ENCODE measurements around the gene ITGA2. TPM values are rescaled to one million over a fixed set of nuclear protein-coding genes. Genes with fewer than 3 reads are reported as not detected.

The ITGA2 gene
- total and polyA plus RNA-seq, 4 donors, result 0.50 to 8.0 (median 3.6) TPM

DNA sequence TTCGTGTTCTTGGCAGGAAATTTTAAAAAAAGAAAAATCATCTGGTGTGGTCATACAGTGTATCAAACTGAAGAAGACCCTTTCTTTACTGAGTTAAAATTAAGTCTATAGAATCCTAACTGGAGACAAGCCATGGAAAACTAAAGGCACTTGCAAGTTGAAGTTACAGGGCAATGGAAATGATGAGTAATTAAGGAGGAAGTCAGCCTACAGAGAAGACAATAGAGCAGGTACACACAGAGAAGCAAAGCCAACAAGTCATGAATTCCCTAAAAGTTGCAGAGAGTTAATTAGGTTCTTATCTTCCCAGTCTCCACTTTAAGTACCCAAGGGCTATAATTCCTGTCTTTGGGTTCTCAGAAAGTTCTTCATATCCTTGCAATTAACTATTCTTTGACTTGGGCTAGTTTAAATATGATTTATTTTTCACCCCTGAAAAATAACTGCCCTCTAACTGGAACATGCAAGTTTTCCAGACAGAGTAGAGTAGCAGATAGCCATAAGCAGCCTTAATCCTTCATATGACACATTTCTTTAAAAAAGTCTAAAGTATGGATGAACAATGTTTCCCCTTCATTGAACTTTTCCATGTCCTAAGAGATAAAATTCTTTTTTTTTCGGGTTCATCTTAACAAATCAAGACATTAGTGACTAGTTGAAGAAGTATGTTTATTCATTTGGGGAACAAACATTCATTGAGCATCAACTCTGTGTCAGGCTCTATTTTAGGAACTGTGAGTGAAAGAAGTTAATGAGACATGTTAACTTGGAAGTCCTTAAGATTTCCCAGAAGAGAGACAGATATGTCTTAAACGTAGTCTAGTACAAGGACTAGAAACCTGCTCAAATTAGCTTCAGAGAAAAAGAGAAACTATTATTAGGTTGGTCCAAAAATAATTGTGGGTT lies 5.2 kb upstream of the ITGA2 start:
- H3K4me1 ChIP-seq (ENCODE audit: control insufficient read depth in 1 of 2, insufficient read depth in 2 of 2, low read length in 2 of 2), result no peaks in the 10 kb centered on the region
- DNase-seq (no peak), ATAC-seq (ENCODE audit: low FRiP score) (no peak)
- no peaks in the 10 kb centered on the region for H3K9me3 ChIP-seq (ENCODE audit: control insufficient read depth, low read length)
- no peak overlapping the region for H3K4me3 ChIP-seq (ENCODE audit: low read length in 2 of 2)
- H3K36me3 ChIP-seq (ENCODE audit: control insufficient read depth in 1 of 2, insufficient read depth in 2 of 2, low read length in 1 of 2), result no peaks in the 10 kb centered on the region
- intact Hi-C loops (cut with DNase I), result no loop called here
- H3K27me3 ChIP-seq (ENCODE audit: control insufficient read depth in 1 of 2, insufficient read depth in 2 of 2, low read length in 1 of 2), result no peaks in the 10 kb centered on the region
- H3K27ac ChIP-seq (ENCODE audit: low read depth in 1 of 2, low read length in 2 of 2), result no peak overlapping the region
- WGBS, 2 donors, result 35% methylated on average over 3 of the region's 3 CpGs

DNA sequence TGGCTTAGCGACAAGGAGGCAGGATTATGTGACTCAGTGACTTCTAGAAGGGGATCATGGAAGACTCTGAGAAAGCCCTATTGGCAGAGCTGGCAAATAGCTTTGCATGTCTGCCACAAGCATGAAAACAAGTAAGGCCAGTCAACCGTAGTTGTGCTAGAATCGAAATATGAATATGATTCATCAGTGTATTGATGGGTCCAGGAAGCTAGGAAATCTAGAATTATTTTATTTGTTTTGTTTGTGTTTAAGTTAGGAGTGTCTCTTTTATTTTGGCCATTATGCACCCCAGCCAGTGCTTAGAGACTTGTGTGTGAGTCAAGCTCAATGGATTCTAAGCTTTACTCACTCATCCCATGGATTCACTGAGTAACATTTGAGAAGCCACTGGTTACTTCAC lies 3.8 kb upstream of the ITGA2 start:
- H3K27me3 ChIP-seq (ENCODE audit: control insufficient read depth in 1 of 2, insufficient read depth in 2 of 2, low read length in 1 of 2), result no peaks in the 10 kb centered on the region
- DNase-seq (no peak), ATAC-seq (ENCODE audit: low FRiP score) (no peak)
- no peaks in the 10 kb centered on the region for H3K4me1 ChIP-seq (ENCODE audit: control insufficient read depth in 1 of 2, insufficient read depth in 2 of 2, low read length in 2 of 2)
- no peaks in the 10 kb centered on the region for H3K36me3 ChIP-seq (ENCODE audit: control insufficient read depth in 1 of 2, insufficient read depth in 2 of 2, low read length in 1 of 2)
- WGBS, 2 donors, result 92 to 93% methylated on average over 3 of the region's 3 CpGs
- H3K27ac ChIP-seq (ENCODE audit: low read depth in 1 of 2, low read length in 2 of 2), result no peak overlapping the region
- H3K9me3 ChIP-seq (ENCODE audit: control insufficient read depth, low read length), result no peaks in the 10 kb centered on the region
- intact Hi-C loops (cut with DNase I), result no loop called here
- no peak overlapping the region for H3K4me3 ChIP-seq (ENCODE audit: low read length in 2 of 2)

- 87% methylated on average over 4 of the region's 4 CpGs for WGBS, 2 donors
- ATAC-seq (ENCODE audit: low FRiP score), result no peak
- Histone ChIP-seq H3K36me3 (ENCODE audit: control insufficient read depth in 1 of 2, insufficient read depth in 2 of 2, low read length in 1 of 2) (no peaks in the 10 kb centered on the region), H3K4me1 (ENCODE audit: control insufficient read depth in 1 of 2, insufficient read depth in 2 of 2, low read length in 2 of 2) (no peaks in the 10 kb centered on the region), H3K4me3 (ENCODE audit: low read length in 2 of 2) (no peak overlapping the region), H3K27me3 (ENCODE audit: control insufficient read depth in 1 of 2, insufficient read depth in 2 of 2, low read length in 1 of 2) (no peaks in the 10 kb centered on the region), H3K9me3 (ENCODE audit: control insufficient read depth, low read length) (no peaks in the 10 kb centered on the region), H3K27ac (ENCODE audit: low read depth in 1 of 2, low read length in 2 of 2) (no peak overlapping the region)
- intact Hi-C loops (cut with DNase I), result no loop called here
- DNase-seq, result no peak
Observed at GRCh38 chr5:52987711-52988331, 1.3 kb upstream of the ITGA2 start.

DNA sequence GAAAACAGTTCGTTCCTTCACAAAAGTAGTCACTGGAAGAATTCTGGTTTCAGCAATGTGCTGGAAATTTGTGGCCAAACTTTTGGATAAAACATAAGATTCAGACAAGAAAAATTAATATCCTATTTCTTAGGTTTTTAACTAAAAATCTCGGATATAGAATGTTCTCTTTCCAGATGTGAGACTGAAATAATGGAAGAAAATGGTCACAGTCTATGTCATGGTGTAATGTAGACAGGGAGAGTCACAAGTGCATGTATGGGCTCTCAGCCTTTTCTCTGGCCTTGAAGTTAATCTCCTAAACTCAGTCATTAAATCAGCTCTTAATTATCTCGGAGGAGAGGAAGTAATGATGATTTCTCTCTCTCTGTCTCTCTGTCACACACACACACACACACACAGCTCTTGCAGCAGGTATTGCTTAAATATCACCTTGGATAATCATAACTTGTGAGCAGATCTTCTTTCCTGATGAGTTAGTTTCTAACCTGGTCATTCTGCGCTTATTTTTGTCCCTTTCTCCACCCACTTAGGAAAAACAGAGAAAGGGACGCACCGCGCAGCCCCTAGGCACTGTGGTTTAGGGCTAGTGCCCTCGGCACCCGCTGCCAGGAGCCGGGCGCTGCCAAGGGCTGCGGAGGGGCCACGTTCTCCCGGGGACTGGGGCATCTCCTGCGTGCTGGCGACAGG lies 672 bp upstream of the ITGA2 start:
- ATAC-seq (ENCODE audit: low FRiP score) (no peak), DNase-seq (no peak)
- 7 to 12% methylated on average over 16 of the region's 16 CpGs for WGBS, 2 donors
- Histone ChIP-seq H3K27me3 (ENCODE audit: control insufficient read depth in 1 of 2, insufficient read depth in 2 of 2, low read length in 1 of 2) (no peaks in the 10 kb centered on the region), H3K4me1 (ENCODE audit: control insufficient read depth in 1 of 2, insufficient read depth in 2 of 2, low read length in 2 of 2) (no peaks in the 10 kb centered on the region), H3K4me3 (ENCODE audit: low read length in 2 of 2) (peak overlapping the region; percentile 53 to 79), H3K9me3 (ENCODE audit: control insufficient read depth, low read length) (no peaks in the 10 kb centered on the region), H3K36me3 (ENCODE audit: control insufficient read depth in 1 of 2, insufficient read depth in 2 of 2, low read length in 1 of 2) (no peaks in the 10 kb centered on the region), H3K27ac (ENCODE audit: low read depth in 1 of 2, low read length in 2 of 2) (no peak overlapping the region)
- intact Hi-C loops (cut with DNase I), result no loop called here

DNA sequence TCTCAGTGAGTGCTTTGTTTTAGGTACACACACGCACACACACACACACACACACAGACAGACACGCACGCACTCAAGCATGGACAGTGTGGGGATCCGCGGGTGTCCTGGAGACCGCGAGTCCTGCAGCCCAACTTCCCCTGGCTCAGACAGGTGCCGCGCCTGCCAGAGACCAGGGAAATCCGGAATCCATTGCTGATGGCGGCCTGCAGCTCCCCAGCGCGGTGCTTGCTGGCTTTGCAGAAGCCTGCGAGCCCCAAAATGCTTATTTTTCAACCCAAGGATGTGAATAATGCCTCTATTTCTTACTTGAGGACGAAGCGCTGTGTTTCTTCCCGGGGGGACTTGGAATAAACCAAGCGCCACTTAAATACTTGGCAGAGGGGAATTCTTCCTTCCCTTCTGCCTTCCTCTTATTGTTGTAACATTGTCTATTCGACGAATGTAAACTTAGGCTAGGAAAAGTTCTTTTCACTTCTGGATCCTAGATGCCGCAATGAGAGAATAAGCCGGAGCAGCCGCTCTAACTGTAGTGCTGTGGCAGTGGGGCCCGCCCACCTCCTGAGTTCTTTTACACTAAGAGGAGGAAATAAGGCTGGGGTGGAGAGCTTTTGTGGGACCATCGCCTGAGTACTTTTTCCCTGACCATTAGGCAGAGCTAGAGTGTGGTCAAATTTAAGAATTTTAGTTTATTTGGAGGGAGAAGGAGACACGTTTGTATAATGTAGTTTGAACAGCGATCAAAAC lies 802 bp downstream of the ITGA2 start:
- DNase-seq (peak; percentile 50 to 77), ATAC-seq (ENCODE audit: low FRiP score) (peak; percentile 59)
- WGBS, 2 donors, result 4% methylated on average over 27 of the region's 27 CpGs
- no peaks in the 10 kb centered on the region for H3K27me3 ChIP-seq (ENCODE audit: control insufficient read depth in 1 of 2, insufficient read depth in 2 of 2, low read length in 1 of 2)
- H3K27ac ChIP-seq (ENCODE audit: low read depth in 1 of 2, low read length in 2 of 2), result no peak overlapping the region
- peak overlapping the region; percentile 57 to 79 for H3K4me3 ChIP-seq (ENCODE audit: low read length in 2 of 2)
- no peaks in the 10 kb centered on the region for H3K9me3 ChIP-seq (ENCODE audit: control insufficient read depth, low read length)
- intact Hi-C loops (cut with DNase I), result no loop called here
- no peaks in the 10 kb centered on the region for H3K4me1 ChIP-seq (ENCODE audit: control insufficient read depth in 1 of 2, insufficient read depth in 2 of 2, low read length in 2 of 2)
- H3K36me3 ChIP-seq (ENCODE audit: control insufficient read depth in 1 of 2, insufficient read depth in 2 of 2, low read length in 1 of 2), result no peaks in the 10 kb centered on the region

GRCh38 chr5:52990528-52990925 lies 1.4 kb downstream of the ITGA2 start:
- intact Hi-C loops (cut with DNase I), result no loop called here
- Histone ChIP-seq H3K27ac (ENCODE audit: low read depth in 1 of 2, low read length in 2 of 2) (no peak overlapping the region), H3K9me3 (ENCODE audit: control insufficient read depth, low read length) (no peaks in the 10 kb centered on the region), H3K27me3 (ENCODE audit: control insufficient read depth in 1 of 2, insufficient read depth in 2 of 2, low read length in 1 of 2) (no peaks in the 10 kb centered on the region), H3K36me3 (ENCODE audit: control insufficient read depth in 1 of 2, insufficient read depth in 2 of 2, low read length in 1 of 2) (no peaks in the 10 kb centered on the region), H3K4me1 (ENCODE audit: control insufficient read depth in 1 of 2, insufficient read depth in 2 of 2, low read length in 2 of 2) (no peaks in the 10 kb centered on the region), H3K4me3 (ENCODE audit: low read length in 2 of 2) (no peak overlapping the region)
- no peak for DNase-seq
- WGBS, 2 donors, result 74 to 81% methylated on average over 4 of the region's 4 CpGs
- no peak for ATAC-seq (ENCODE audit: low FRiP score)

DNA sequence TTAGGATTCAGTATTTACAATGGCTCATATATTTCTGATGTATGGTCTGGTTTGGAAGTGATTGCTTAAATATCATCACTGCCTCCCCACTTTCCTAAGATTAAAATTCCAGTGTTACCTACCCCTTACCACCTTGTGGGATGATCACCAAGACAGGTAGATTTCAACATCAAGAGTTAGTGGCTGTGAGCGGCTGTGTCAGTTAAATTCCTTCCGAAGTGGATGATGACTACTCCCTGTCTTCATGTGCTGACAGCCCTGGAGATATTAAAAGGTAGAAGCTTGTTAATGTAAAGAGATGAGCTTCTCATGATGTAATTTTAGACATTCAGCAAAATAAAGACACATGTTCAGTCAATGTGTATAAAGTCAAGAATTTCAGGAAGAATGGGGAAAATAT lies 4.2 kb downstream of the ITGA2 start:
- ATAC-seq (ENCODE audit: low FRiP score), result no peak
- Histone ChIP-seq H3K27me3 (ENCODE audit: control insufficient read depth in 1 of 2, insufficient read depth in 2 of 2, low read length in 1 of 2) (no peaks in the 10 kb centered on the region), H3K4me1 (ENCODE audit: control insufficient read depth in 1 of 2, insufficient read depth in 2 of 2, low read length in 2 of 2) (no peaks in the 10 kb centered on the region), H3K9me3 (ENCODE audit: control insufficient read depth, low read length) (no peaks in the 10 kb centered on the region), H3K27ac (ENCODE audit: low read depth in 1 of 2, low read length in 2 of 2) (no peak overlapping the region), H3K4me3 (ENCODE audit: low read length in 2 of 2) (no peak overlapping the region), H3K36me3 (ENCODE audit: control insufficient read depth in 1 of 2, insufficient read depth in 2 of 2, low read length in 1 of 2) (no peaks in the 10 kb centered on the region)
- intact Hi-C loops (cut with DNase I), result no loop called here
- no peak for DNase-seq
- 96% methylated on average over 2 of the region's 2 CpGs for WGBS, 2 donors

- Histone ChIP-seq H3K27me3 (ENCODE audit: control insufficient read depth in 1 of 2, insufficient read depth in 2 of 2, low read length in 1 of 2) (no peaks in the 10 kb centered on the region), H3K4me1 (ENCODE audit: control insufficient read depth in 1 of 2, insufficient read depth in 2 of 2, low read length in 2 of 2) (no peaks in the 10 kb centered on the region), H3K9me3 (ENCODE audit: control insufficient read depth, low read length) (no peaks in the 10 kb centered on the region), H3K36me3 (ENCODE audit: control insufficient read depth in 1 of 2, insufficient read depth in 2 of 2, low read length in 1 of 2) (no peaks in the 10 kb centered on the region), H3K27ac (ENCODE audit: low read depth in 1 of 2, low read length in 2 of 2) (no peak overlapping the region), H3K4me3 (ENCODE audit: low read length in 2 of 2) (no peak overlapping the region)
- WGBS, 2 donors, result 97% methylated on average over 1 of the region's 1 CpG
- no peak for ATAC-seq (ENCODE audit: low FRiP score)
- intact Hi-C loops (cut with DNase I), result no loop called here
- DNase-seq, result no peak
Observed at GRCh38 chr5:52994266-52994665, 5.1 kb downstream of the ITGA2 start.

Data from aorta (tissue), 5 donors.